SJSA1 (cell line): ENCODE data around the gene TIAL1. TPM values are rescaled to one million over a fixed set of nuclear protein-coding genes. Genes with fewer than 3 reads are reported as not detected.

ENCODE experiments used
- DNase-seq, 2 experiments: peaks; one replicate each; pipeline ENCODE4 v3.0.0-alpha.2; 2015 to 2020; ENCODE audit warnings: low spot score in 2 of 2, low read depth in 1 of 2
- H3K27ac ChIP-seq: fragments of 250-450 bp; sonication (Bioruptor Pico); 2 replicates; pipeline ENCODE4 v1.5.1; 2020; ENCODE audit warnings: mild to moderate bottlenecking, moderate library complexity
- H3K27me3 ChIP-seq: fragments of 250-450 bp; sonication (Bioruptor Pico); replicated peaks from 2 replicates; pipeline ENCODE4 v1.5.1; 2020; ENCODE audit warnings: mild to moderate bottlenecking, moderate library complexity
- H3K36me3 ChIP-seq: fragments of 250-450 bp; sonication (Bioruptor Pico); 2 replicates; pipeline ENCODE4 v1.5.1; 2020; ENCODE audit warnings: mild to moderate bottlenecking
- H3K4me1 ChIP-seq: fragments of 250-450 bp; sonication (Bioruptor Pico); replicated peaks from 2 replicates; pipeline ENCODE4 v1.6.1; 2021; ENCODE audit warnings: mild to moderate bottlenecking
- H3K4me3 ChIP-seq: fragments of 250-450 bp; sonication (Bioruptor Pico); 2 replicates; pipeline ENCODE4 v1.5.1; 2020; ENCODE audit warnings: mild to moderate bottlenecking
- H3K9me3 ChIP-seq: fragments of 250-450 bp; sonication (Bioruptor Pico); replicated peaks from 2 replicates; pipeline ENCODE4 v1.5.1; 2020; ENCODE audit warnings: mild to moderate bottlenecking
- total RNA-seq: library from RNA; depleted of rRNA; stranded (reverse); fragments of >200 nt; shearing (Covaris generic); gene quantifications from 2 replicates; pipeline ENCODE4 v1.2.3, GENCODE V29; 2014; rRNA removed

The TIAL1 gene, protein sequence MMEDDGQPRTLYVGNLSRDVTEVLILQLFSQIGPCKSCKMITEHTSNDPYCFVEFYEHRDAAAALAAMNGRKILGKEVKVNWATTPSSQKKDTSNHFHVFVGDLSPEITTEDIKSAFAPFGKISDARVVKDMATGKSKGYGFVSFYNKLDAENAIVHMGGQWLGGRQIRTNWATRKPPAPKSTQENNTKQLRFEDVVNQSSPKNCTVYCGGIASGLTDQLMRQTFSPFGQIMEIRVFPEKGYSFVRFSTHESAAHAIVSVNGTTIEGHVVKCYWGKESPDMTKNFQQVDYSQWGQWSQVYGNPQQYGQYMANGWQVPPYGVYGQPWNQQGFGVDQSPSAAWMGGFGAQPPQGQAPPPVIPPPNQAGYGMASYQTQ
- total RNA-seq = 22.9 and 47.8 TPM in 2 replicates

DNA sequence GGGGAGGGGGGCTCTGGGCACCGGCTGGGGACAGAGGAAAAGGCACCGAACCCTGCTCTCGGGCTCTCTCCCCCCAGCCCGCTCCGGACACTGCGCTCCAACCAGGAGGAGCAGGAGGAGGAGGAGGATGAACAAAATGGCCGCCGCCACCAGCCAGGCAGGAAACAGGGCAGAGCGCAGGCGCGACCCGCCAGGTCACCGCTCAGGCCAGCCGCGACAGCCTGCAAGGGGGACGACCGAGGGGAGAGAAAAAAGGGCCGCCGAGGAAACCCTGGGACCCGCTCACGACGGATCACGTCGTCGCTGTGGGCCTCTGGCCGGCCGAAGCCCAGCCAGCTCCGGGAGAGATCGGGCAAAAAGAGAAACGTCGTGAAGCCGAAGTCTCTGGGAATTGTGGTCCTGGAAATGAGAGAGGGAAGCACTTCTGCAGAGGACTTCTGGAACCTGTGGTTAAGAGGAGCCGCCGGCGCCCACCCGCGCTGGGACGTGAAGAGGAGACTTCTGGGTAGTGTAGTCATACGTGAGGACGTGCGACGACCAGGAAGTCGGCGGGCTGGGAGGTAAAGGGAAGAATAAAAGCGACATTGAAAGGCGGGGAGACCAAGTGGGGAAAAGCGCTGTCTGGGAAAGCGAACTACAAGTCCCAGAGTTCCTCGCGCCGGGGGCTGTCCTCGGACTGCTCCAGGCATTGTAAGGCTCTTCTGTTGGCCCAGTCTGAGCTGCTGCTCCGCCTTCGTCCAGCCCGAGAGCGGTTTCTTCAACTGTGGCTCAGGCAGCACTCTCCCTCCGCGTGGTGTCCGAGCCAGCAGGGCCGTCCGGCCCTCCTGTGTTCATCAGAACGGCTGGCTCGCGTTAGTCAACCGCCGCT, at the start of gene TIAL1:
TIAL1 (minus strand) TSS at position 428 of the 868 bp plus-strand sequence. CDS start 499 bp downstream, outside the sequence.
- H3K9me3 ChIP-seq = no peaks in the 10 kb centered on the region
- H3K27me3 ChIP-seq = no peaks in the 10 kb centered on the region
- peak within 1 kb of the TSS; percentile 71 for H3K4me3 ChIP-seq
- DNase-seq = peak; percentile 99
- H3K36me3 ChIP-seq = peaks cover 27% of the 10 kb centered on the region
- H3K27ac ChIP-seq = peak within 1 kb of the TSS; percentile 90
- peaks cover 20% of the 10 kb centered on the region for H3K4me1 ChIP-seq

DNA sequence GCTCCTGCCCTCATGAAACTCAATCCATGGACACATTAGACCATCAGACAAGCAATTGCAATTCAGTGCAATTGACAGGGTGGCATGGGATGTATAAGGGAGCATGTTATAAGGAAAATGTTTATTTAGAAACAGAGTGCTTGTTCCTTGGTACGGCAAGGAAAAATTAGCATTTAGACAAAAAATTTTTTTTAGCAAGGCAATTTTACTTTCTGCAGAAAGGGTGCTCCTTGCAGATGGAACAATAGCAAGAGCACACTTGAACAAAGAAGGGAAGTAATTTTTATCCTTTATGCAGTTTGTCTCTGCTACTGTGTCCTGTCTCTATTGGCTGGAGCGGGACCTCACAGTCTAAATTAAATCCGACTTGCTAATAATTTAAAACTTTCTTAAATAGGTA, 48.2 kb upstream of the TIAL1 start:
- no peak for DNase-seq
- Histone ChIP-seq H3K9me3 (no peaks in the 10 kb centered on the region; the same call in 1 of the 2 replicates), H3K36me3 (no peaks in the 10 kb centered on the region), H3K27ac (no peak overlapping the region), H3K4me3 (no peak overlapping the region), H3K4me1 (no peaks in the 10 kb centered on the region; the same call in 1 of the 2 replicates), H3K27me3 (no peaks in the 10 kb centered on the region)

DNA sequence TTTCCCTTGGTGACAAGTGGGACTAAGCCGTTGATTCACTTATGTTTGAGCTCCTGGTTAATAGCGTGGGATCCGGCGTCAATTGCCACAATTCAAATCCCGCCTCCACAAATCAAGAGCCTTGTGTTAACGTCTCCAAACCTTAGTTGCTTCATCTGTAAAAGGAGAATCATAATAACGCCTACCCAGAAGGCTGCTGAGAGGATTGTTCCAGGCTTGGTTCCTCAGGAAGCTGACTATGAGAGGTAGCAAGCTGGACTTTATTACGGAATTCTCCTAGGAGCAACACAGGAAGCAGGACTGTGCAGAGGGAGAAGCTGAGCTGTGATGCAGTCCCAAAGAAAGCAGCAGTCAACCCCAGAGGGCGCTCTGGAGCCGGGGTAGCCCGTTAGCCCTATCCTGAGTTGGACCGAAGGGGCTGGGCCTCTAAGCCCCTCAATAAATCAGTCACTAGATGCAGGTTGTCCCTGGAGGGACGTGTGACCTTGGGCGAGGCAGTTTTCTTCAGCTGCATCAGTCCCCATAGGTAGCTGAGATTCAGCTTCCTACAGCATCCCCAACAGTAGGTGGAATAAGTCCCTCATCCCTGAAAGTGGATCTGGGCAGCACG, 47.5 kb upstream of the TIAL1 start:
- H3K4me3 ChIP-seq = no peak overlapping the region
- no peak overlapping the region for H3K27ac ChIP-seq

DNA sequence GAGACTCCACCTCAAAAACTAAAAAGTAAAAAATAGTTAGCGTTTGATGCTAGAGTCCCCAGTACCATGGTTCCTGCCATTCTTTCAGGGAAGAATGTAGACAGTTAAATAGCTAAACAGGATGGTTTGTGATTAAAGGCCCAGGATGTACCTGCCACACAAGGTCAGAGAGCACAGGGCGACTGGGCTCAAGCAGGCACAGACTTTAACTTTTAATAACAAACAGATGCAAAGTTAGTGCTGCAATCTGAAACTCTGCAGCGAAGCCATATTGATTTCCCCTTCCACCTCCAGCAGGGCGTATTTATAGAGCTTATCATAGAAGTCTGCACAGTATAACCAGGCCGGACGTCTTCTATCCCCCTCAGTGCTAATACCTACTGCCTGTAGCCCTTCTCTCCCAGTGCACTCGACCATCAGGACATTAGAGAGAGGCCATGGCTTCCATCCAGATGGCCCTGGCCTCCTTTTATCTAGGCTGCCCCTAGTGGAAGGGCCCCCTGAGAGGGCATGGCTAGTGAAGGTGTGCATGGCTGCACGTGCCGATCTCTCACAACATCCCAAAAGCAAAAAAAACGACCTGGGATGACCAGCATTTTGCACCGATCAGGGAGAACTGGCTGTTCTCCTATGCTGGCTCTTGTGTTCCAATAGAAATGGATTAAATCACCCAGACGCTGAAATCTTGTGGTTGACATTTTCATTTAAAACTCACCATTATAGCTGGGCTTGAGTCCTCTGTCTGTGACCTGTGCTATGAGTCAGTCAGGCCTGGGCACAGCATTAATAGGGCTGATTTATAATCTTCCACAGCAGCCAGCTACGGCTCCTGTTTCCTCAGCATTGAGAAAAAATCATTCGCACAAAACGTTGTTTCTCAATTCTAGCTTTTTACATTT, 46.8 kb upstream of the TIAL1 start:
- no peak overlapping the region for H3K27ac ChIP-seq
- no peak overlapping the region for H3K4me3 ChIP-seq

More for the DNA sequence above, 47.5 kb upstream of the TIAL1 start:
- DNase-seq = no peak
- H3K4me1 ChIP-seq = no peaks in the 10 kb centered on the region
- H3K36me3 ChIP-seq = no peaks in the 10 kb centered on the region
- no peaks in the 10 kb centered on the region for H3K27me3 ChIP-seq
- no peaks in the 10 kb centered on the region; the same call in 1 of the 2 replicates for H3K9me3 ChIP-seq

DNA sequence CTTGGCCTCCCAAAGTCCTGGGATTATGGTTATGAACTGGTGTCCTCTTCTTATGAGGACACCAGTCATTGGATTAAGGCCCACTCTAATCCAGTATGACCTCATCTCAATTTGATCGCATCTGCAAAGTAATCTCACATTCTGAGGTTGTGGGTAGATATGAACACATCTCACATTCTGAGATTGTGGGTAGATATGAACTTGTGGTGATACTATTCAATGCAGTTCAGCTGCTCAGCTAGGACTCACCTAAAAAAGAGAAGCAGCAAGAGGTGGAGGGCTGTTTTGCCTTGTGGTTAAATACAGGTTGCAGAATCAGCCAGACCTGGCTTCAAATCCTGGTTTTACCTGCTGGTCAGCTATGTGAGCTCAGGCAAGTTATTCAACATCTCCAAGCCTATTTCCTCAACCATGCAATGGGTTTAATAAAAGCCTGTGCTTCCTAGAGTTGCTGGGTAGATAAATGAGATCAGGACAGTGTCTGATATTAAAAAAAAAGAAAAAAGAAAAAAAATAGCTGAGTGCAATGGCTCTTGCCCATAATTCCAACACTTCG, 45.9 kb upstream of the TIAL1 start:
- no peaks in the 10 kb centered on the region; the same call in 1 of the 2 replicates for H3K9me3 ChIP-seq
- H3K27me3 ChIP-seq = no peaks in the 10 kb centered on the region
- no peaks in the 10 kb centered on the region for H3K36me3 ChIP-seq
- H3K4me1 ChIP-seq = no peaks in the 10 kb centered on the region
- no peak overlapping the region for H3K27ac ChIP-seq
- no peak for DNase-seq
- no peak overlapping the region for H3K4me3 ChIP-seq

More for the DNA sequence above, 46.8 kb upstream of the TIAL1 start:
- no peak for DNase-seq
- Histone ChIP-seq H3K9me3 (no peaks in the 10 kb centered on the region; the same call in 1 of the 2 replicates), H3K36me3 (no peaks in the 10 kb centered on the region), H3K27me3 (no peaks in the 10 kb centered on the region), H3K4me1 (no peaks in the 10 kb centered on the region)

DNA sequence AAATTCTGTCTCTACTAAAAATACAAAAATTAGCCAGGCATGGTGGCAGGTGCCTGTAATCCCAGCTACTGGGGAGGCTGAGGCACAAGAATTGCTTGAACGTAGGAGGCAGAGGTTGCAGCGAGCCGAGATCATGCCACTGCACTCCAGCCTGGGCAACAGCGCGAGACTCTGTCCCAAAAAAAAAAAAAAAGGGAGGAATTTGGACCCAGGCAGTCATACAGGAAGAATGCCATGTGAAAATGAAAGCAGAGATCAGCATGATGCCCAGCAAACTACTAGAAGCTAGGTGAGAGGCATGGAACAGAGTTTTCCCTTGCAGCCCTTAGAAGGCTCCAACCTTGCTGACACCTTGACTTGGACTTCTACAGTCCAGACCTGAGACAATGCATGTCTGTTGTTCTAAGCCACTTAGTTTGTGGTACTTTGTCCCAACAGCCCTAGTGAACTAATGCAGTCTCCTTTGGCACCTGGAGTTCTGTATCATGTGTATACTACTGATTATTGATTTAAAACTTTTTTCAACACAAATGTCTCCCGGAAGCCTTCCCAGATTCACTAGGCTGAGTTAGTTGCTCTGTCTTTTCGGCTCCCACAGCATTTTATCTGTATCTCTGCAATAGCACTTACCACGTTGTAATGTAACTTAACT, 44.2 kb upstream of the TIAL1 start:
- DNase-seq = no peak
- Histone ChIP-seq H3K36me3 (no peaks in the 10 kb centered on the region), H3K9me3 (no peaks in the 10 kb centered on the region; the same call in 1 of the 2 replicates), H3K4me1 (no peaks in the 10 kb centered on the region), H3K27me3 (no peaks in the 10 kb centered on the region), H3K4me3 (no peak overlapping the region), H3K27ac (no peak overlapping the region)

DNA sequence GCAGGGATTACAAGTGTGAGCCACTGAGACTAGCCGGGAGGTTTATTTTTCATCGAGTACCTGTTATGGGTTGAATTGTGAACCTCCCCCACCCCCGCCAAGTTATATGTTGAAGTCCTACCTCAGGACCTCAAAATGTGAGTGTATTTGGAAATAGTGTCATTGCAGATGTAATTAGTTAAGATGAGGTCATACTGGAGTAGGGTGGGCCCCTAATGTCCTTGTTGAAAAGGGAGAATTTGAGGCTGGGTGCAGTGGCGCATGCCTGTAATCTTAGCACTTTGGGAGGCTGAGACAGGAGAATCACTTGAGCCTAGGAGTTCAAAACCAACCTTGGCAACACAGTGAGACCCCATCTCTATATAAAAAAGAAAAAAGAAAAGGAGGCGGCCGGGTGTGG, 43.6 kb upstream of the TIAL1 start:
- H3K4me3 ChIP-seq = no peak overlapping the region
- no peaks in the 10 kb centered on the region for H3K4me1 ChIP-seq
- H3K9me3 ChIP-seq = no peaks in the 10 kb centered on the region; the same call in 1 of the 2 replicates

DNA sequence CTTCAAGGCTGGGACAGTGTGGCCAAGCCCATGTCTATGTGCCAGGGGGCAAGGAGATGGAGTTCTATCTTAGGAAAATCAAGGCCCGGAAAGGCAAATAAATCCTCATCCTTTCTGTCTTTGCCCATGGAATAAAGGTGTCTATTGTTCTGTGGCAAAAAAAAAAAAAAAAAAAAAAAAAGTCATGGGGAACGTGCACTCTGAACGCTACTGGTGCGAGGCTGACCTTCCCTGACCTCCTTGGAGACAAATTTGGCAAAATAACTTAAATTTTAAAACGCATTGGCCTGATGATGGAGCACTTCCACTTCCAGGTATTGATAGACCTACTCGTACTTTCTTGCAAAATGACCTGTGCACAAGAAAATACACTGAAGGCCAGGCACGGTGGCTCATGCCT, 42.2 kb upstream of the TIAL1 start:
- Histone ChIP-seq H3K27me3 (no peaks in the 10 kb centered on the region), H3K4me1 (no peaks in the 10 kb centered on the region), H3K4me3 (no peak overlapping the region), H3K36me3 (no peaks in the 10 kb centered on the region), H3K9me3 (no peaks in the 10 kb centered on the region), H3K27ac (no peak overlapping the region)
- no peak for DNase-seq

More for the DNA sequence above, 43.6 kb upstream of the TIAL1 start:
- no peaks in the 10 kb centered on the region for H3K36me3 ChIP-seq
- no peak overlapping the region for H3K27ac ChIP-seq
- no peak for DNase-seq
- no peaks in the 10 kb centered on the region for H3K27me3 ChIP-seq

DNA sequence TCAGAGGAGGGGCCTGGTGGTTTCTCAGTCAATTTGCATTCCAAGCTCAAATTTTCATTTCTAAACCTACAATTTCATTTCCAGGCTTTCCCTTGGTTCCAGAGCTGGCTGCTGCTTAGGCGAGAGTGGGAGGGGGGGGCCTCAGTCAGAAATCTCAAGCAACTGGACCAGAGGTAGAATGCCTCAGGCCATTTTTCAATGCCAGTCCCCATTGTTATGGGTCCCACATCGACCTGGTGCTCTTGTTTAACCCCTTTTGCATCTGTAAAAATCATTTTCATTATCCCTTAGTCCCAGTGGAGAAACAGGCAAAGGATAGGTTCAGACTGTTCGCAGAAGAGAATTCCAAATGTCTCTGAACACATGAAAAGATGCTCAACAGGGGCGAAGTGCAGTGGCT, 40.9 kb upstream of the TIAL1 start:
- no peak overlapping the region for H3K4me3 ChIP-seq
- no peaks in the 10 kb centered on the region for H3K9me3 ChIP-seq
- H3K36me3 ChIP-seq = no peaks in the 10 kb centered on the region
- H3K4me1 ChIP-seq = no peaks in the 10 kb centered on the region
- no peak overlapping the region for H3K27ac ChIP-seq
- no peaks in the 10 kb centered on the region for H3K27me3 ChIP-seq
- no peak for DNase-seq

DNA sequence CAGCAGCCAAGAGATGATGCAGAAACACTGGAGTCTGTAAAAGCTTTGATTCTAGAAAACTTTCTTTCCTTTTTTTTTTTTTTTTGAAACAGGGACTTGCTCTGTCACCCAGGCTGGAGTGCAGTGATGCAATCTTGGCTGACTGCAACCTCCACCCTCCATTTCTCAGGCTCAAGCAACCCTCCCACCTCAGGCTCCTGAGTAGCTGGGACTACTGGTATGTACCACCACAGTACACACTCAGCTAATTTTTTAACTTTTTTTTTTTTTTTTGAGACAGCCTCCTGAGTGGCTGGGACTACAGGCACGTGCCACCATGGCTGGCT, 37.4 kb upstream of the TIAL1 start:
- Histone ChIP-seq H3K36me3 (no peaks in the 10 kb centered on the region), H3K9me3 (no peaks in the 10 kb centered on the region), H3K27ac (no peak overlapping the region), H3K27me3 (no peaks in the 10 kb centered on the region), H3K4me3 (no peak overlapping the region), H3K4me1 (no peaks in the 10 kb centered on the region)
- no peak for DNase-seq

DNA sequence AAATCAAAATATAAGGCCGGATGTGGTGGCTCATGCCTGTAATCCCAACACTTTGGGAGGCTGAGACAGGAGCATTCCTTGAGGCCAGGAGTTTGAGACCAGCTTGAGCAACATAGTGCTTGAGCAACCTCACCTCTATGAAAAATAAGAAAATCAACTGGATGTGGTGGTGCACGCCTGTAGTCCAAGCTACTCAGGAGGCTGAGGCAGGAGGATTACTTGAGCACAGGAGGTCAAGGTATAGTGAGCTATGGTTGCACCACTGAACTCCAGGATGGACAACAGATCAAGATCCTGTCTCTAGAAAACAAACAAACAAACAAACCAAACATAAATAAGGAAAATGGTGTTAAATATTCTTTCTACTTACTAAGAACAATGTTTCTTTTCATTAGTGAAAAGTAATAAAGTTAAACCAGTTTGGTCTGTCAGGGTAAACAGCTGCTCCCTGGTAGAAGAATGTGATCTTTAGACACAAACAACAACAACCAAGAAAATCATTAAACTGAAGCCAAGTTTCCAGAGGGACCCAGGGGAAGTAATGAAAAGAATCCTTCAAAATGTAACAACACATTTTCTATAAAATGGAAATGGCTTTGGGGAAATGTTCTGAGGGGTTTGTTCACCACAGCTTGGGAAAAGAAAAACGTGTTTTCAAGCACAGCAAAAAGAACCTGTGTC, 36.9 kb upstream of the TIAL1 start:
- H3K9me3 ChIP-seq = no peaks in the 10 kb centered on the region
- no peaks in the 10 kb centered on the region for H3K36me3 ChIP-seq
- no peak overlapping the region for H3K4me3 ChIP-seq
- no peaks in the 10 kb centered on the region for H3K27me3 ChIP-seq
- DNase-seq = no peak
- no peak overlapping the region for H3K27ac ChIP-seq
- H3K4me1 ChIP-seq = no peaks in the 10 kb centered on the region

DNA sequence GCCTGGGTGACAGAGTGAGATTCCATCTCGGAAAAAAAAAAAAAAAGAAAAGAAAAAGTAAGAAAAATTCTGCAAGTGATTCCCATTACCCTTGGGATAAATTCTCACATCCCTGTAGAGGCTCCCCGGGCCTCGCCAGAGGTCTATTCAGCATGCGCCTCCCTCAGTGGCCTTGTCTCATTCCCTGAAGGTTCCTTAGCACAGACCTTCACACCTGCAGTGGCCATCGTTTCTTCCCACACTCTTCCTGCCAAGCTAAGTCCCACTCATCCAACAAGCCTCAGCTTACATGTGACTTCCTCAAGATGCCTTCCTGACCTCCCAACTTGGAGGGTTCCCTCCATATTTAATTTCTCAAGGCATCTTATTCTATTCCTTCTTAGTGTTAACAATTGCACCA, 33.5 kb upstream of the TIAL1 start:
- H3K4me1 ChIP-seq = no peaks in the 10 kb centered on the region
- H3K27ac ChIP-seq = no peak overlapping the region
- H3K36me3 ChIP-seq = no peaks in the 10 kb centered on the region
- no peak overlapping the region for H3K4me3 ChIP-seq
- H3K27me3 ChIP-seq = no peaks in the 10 kb centered on the region
- no peak for DNase-seq
- H3K9me3 ChIP-seq = no peaks in the 10 kb centered on the region
